SK-N-SH (cell line): ENCODE results near the gene ISL2. TPM values are rescaled to one million over a fixed set of nuclear protein-coding genes. Genes with fewer than 3 reads are reported as not detected.
A peak's percentile ranks its signal among the peaks of the same experiment; 100 is the strongest.

ENCODE experiments used
- CTCF ChIA-PET: fragments of 300-600, 350-600 bp; formaldehyde crosslinking; extraction: SDS; loops from one replicate; lab custom pipeline; 2021; lab: Yijun Ruan, JAX
- POLR2A ChIA-PET: fragments of 350-600 bp; sonication (Branson Sonifier 250); formaldehyde crosslinking; extraction: SDS; loops from one replicate; lab custom pipeline; 2020; ENCODE audit warnings: antibody characterized with exemption, inconsistent platforms; lab: Yijun Ruan, JAX
- DNase-seq: peaks from one replicate; pipeline ENCODE4 v3.0.0; 2012
- H2AFZ ChIP-seq: fragments of 200-600 bp; sonication (generic); 2 replicates; pipeline ENCODE4 v1.8.1; 2016; ENCODE audit warnings: antibody characterized with exemption, mild to moderate bottlenecking, low read depth
- H3F3A ChIP-seq: fragments of 200-600 bp; sonication (generic); replicated peaks from 2 replicates; pipeline ENCODE3; 2016; ENCODE audit warnings: antibody characterized with exemption, mild to moderate bottlenecking; ENCODE audit not compliant: insufficient read depth
- H3K27ac ChIP-seq, 2 experiments: fragments of 200-500 bp in 1 of 2; fragments of 200-600 bp in 1 of 2; sonication (Bioruptor generic) in 1 of 2; sonication (generic), shearing (Covaris generic) in 1 of 2; 2 replicates each; pipeline versions ENCODE4 v1.5.1 to v1.6.1; 2014 to 2016; ENCODE audit warnings: low read depth in 2 of 2, inconsistent platforms in 1 of 2, low read length in 1 of 2, mild to moderate bottlenecking in 1 of 2, mixed read lengths in 1 of 2
- H3K27me3 ChIP-seq: fragments of 200-600 bp; sonication (generic), shearing (Covaris generic); 2 replicates; pipeline ENCODE4 v1.6.1; 2016; ENCODE audit warnings: mixed run types; ENCODE audit not compliant: insufficient read depth
- H3K36me3 ChIP-seq, 2 experiments: fragments of 200-500 bp in 1 of 2; fragments of 200-600 bp in 1 of 2; sonication (Bioruptor generic) in 1 of 2; sonication (generic) in 1 of 2; replicated peaks in 1 of 2; 2 replicates each; pipeline versions ENCODE3 to v1.5.1; 2014 to 2016; ENCODE audit warnings: low read length in 1 of 2, mild to moderate bottlenecking in 1 of 2; ENCODE audit not compliant: insufficient read depth in 2 of 2, control insufficient read depth in 1 of 2
- H3K4me1 ChIP-seq, 2 experiments: fragments of 200-500 bp in 1 of 2; fragments of 200-600 bp in 1 of 2; sonication (Bioruptor generic) in 1 of 2; sonication (generic), shearing (Covaris generic) in 1 of 2; 2 replicates each; pipeline versions ENCODE4 v1.5.1 to v1.6.1; 2014 to 2016; ENCODE audit warnings: low read depth in 1 of 2, low read length in 1 of 2, mixed run types in 1 of 2; ENCODE audit not compliant: insufficient read depth in 2 of 2, control insufficient read depth in 1 of 2
- H3K4me2 ChIP-seq: fragments of 200-600 bp; sonication (generic), shearing (Covaris generic); 2 replicates; pipeline ENCODE4 v1.6.1; 2017; ENCODE audit warnings: mixed run types
- H3K4me3 ChIP-seq, 2 experiments: fragments of 200-500 bp in 1 of 2; fragments of 200-600 bp in 1 of 2; sonication (Bioruptor generic) in 1 of 2; sonication (generic), shearing (Covaris generic) in 1 of 2; 2 replicates each; pipeline versions ENCODE4 v1.5.1 to v1.8.1; 2014 to 2016; ENCODE audit warnings: low read depth in 2 of 2, inconsistent platforms in 1 of 2, low read length in 1 of 2, mild to moderate bottlenecking in 1 of 2, mixed read lengths in 1 of 2, moderate library complexity in 1 of 2
- H3K79me2 ChIP-seq: fragments of 200-600 bp; sonication (generic); 2 replicates; pipeline ENCODE4 v1.8.1; 2017; ENCODE audit warnings: mild to moderate bottlenecking; ENCODE audit not compliant: insufficient read depth
- H3K9ac ChIP-seq: fragments of 200-600 bp; sonication (generic); 2 replicates; pipeline ENCODE4 v1.6.1; 2017; ENCODE audit warnings: mixed run types
- H3K9me2 ChIP-seq: fragments of 200-600 bp; sonication (generic); 2 replicates; pipeline ENCODE4 v1.6.1; 2017; ENCODE audit warnings: mixed run types
- H3K9me3 ChIP-seq: fragments of 200-600 bp; sonication (generic); 2 replicates; pipeline ENCODE4 v1.6.1; 2017; ENCODE audit warnings: mixed run types, mild to moderate bottlenecking, moderate library complexity
- H4K20me1 ChIP-seq: fragments of 200-600 bp; sonication (generic); 2 replicates; pipeline ENCODE4 v1.6.1; 2017; ENCODE audit warnings: mild to moderate bottlenecking, mixed run types; ENCODE audit not compliant: insufficient read depth
- CHD2 ChIP-seq: fragments of 150-350 bp; IDR thresholded peaks from 2 replicates; pipeline ENCODE4 v1.6.1; 2018; ENCODE audit warnings: low read length; ENCODE audit not compliant: partially characterized antibody
- EP300 ChIP-seq, 2 experiments: IDR thresholded peaks; 2 replicates each; pipeline versions ENCODE4 v1.4.0 to v1.6.1; 2012; ENCODE audit warnings: borderline replicate concordance in 1 of 2, low read depth in 1 of 2, low read length in 1 of 2
- FOXM1 ChIP-seq: IDR thresholded peaks from 2 replicates; pipeline ENCODE4 v1.4.0; 2012; ENCODE audit warnings: low read depth, mild to moderate bottlenecking
- GABPA ChIP-seq: IDR thresholded peaks from 2 replicates; pipeline ENCODE4 v1.4.0; 2012; ENCODE audit warnings: low read depth, mild to moderate bottlenecking
- GATA2 ChIP-seq: sonication (generic); formaldehyde crosslinking; IDR thresholded peaks from 2 replicates; pipeline ENCODE4 v1.5.0; 2020; ENCODE audit warnings: mild to moderate bottlenecking, missing genetic modification reagents
- IRF3 ChIP-seq: fragments of 150-350 bp; IDR thresholded peaks from 2 replicates; pipeline ENCODE4 v1.6.1; 2016; ENCODE audit warnings: mild to moderate bottlenecking, low read depth, low read length
- JUND ChIP-seq: IDR thresholded peaks from 2 replicates; pipeline ENCODE4 v1.4.0; 2012
- MXI1 ChIP-seq: IDR thresholded peaks from 2 replicates; pipeline ENCODE4 v1.6.1; 2012; ENCODE audit warnings: mild to moderate bottlenecking, low read depth, low read length, improper control_type of control experiment
- NFIC ChIP-seq: IDR thresholded peaks from 2 replicates; pipeline ENCODE4 v1.4.0; 2012; ENCODE audit warnings: borderline replicate concordance
- RAD21 ChIP-seq: IDR thresholded peaks from 2 replicates; pipeline ENCODE4 v1.6.1; 2012; ENCODE audit warnings: mild to moderate bottlenecking, low read length
- RCOR1 ChIP-seq: fragments of 150-350 bp; IDR thresholded peaks from 2 replicates; pipeline ENCODE4 v1.6.1; 2017; ENCODE audit warnings: antibody characterized with exemption, low read length
- REST ChIP-seq: IDR thresholded peaks from 2 replicates; pipeline ENCODE4 v1.6.1; 2012; ENCODE audit warnings: mild to moderate bottlenecking, low read depth, low read length, moderate library complexity
- SMC3 ChIP-seq: IDR thresholded peaks from 2 replicates; pipeline ENCODE4 v1.6.1; 2012; ENCODE audit warnings: low read depth, low read length, improper control_type of control experiment
- TAF1 ChIP-seq: IDR thresholded peaks from 2 replicates; pipeline ENCODE4 v1.6.1; 2012; ENCODE audit warnings: low read depth, mild to moderate bottlenecking, low read length, moderate library complexity, borderline replicate concordance
- TEAD4 ChIP-seq: IDR thresholded peaks from 2 replicates; pipeline ENCODE4 v1.4.0; 2012; ENCODE audit warnings: mild to moderate bottlenecking, borderline replicate concordance; ENCODE audit not compliant: insufficient read depth
- USF1 ChIP-seq: IDR thresholded peaks from 2 replicates; pipeline ENCODE4 v1.4.0; 2012; ENCODE audit warnings: low read depth, borderline replicate concordance
- WGBS: methylation state at CpG from one replicate; pipeline ENCODE4 v1.1.6; 2017; ENCODE audit warnings: low lambda C conversion rate; 5-methylcytosine and 5-hydroxymethylcytosine counted together
- polyA plus RNA-seq, 3 experiments: library from polyadenylated mRNA; depleted of rRNA; stranded (reverse); fragments of >200 nt; gene quantifications; 2 replicates each; pipeline ENCODE4 v1.2.3, GENCODE V29; 2012
- TF ChIP-seq, protein P1 (sequence below): fragments of 200-600 bp; sonication (generic); IDR thresholded peaks from 2 replicates; pipeline ENCODE4 v1.6.1; 2017; ENCODE audit warnings: antibody characterized with exemption, mild to moderate bottlenecking, moderate library complexity
- TF ChIP-seq, protein P2 (sequence below): IDR thresholded peaks from 2 replicates; pipeline ENCODE4 v1.4.0; 2012; ENCODE audit warnings: low read depth
- TF ChIP-seq, protein P3 (sequence below): fragments of 150-350 bp; IDR thresholded peaks from 2 replicates; pipeline ENCODE4 v1.6.1; 2017; ENCODE audit warnings: antibody characterized with exemption, low read length, low read depth, borderline replicate concordance
- TF ChIP-seq, protein P4 (sequence below): IDR thresholded peaks from 2 replicates; pipeline ENCODE4 v1.4.0; 2012; ENCODE audit warnings: low read depth, borderline replicate concordance

Gene ISL2
- polyA plus RNA-seq, 1 of the 3 experiments (the other 2 are of a cell fraction) = 6.0 TPM

DNA sequence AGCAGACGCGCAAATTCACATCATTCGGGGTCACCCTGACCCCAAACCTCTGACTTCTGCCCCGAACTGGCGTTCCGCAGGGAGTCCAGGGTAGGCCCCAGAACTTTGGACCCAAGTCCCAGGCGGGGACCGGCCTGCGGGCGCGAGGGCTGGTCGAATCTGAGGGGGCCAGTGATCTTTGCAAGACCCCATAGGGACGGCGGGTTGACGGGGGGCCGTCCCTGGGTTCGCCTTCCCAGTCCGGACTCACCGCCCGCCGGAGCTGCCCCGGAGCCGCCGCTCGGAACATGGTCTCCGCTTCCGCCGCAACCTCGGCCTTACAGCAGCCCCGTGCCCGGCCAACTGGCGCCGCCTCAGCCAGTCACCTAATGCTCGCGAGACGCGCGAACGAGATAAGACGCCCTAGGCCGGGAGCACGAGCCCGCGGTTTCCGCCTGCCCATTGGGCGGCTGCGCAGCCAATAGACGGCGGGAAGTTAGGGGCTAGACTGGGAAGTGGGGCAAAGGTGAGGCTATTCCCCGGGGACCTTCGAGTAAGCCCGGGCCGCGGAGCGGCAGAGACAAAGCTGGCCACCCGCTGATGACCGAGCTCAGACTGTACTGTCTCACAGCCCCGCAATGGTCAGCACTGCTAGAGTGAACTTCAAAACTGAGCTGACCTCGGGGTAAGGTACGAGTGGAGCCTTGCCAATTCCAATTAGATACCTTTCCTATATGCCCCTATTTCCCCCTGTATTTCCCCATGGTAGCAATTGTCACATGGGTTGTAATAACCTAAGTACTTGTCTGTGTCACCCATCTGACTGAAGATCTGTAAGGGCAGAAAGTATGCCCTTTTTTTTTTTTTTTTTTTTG, 25.2 kb upstream of the ISL2 start, which contains the start of gene ETFA:
TSS of gene ETFA (minus strand) at position 370 of the 854 bp plus-strand sequence. CDS start at position 289, 81 bp downstream.
- peak within 1 kb of the TSS; percentile 88 for H3K4me2 ChIP-seq
- H3K9ac ChIP-seq = peak within 1 kb of the TSS; percentile 87
- H3K9me3 ChIP-seq = no peaks in the 10 kb centered on the region
- H3K4me1 ChIP-seq = peaks cover 0 to 13% of the 10 kb centered on the region in 2 experiments; a peak in 2 of 4 replicates
- H2AFZ ChIP-seq = peak within 1 kb of the TSS; percentile 99
- H3K27me3 ChIP-seq = no peaks in the 10 kb centered on the region
- peak; percentile 97 for DNase-seq
- H3K79me2 ChIP-seq = peaks cover 49% of the 10 kb centered on the region
- ChIA-PET POLR2A (interaction anchor here (0.9 to 1.7 kb wide), 4 partner anchors 19 to 114 kb away, joined by 3 to 12 read pairs (median 4); partner anchors contain the start of gene ISL2), CTCF (no interaction called here)
- peaks cover 6% of the 10 kb centered on the region for H3F3A ChIP-seq
- H4K20me1 ChIP-seq = peaks cover 20% of the 10 kb centered on the region; the same call in 1 of the 2 replicates
- no peaks in the 10 kb centered on the region for H3K36me3 ChIP-seq
- H3K4me3 ChIP-seq = peak within 1 kb of the TSS; percentile 81 to 91
- no peaks in the 10 kb centered on the region for H3K9me2 ChIP-seq
- 1% methylated on average over 30 of the region's 60 CpGs for WGBS
- peak within 1 kb of the TSS; percentile 80 to 96 for H3K27ac ChIP-seq
- no peak for TF ChIP-seq TEAD4
- TF ChIP-seq NFIC = no peak
- TF ChIP-seq REST = peak; percentile 9; the same call in 1 of the 2 replicates
- TF ChIP-seq IRF3 = no peak
- TF ChIP-seq RAD21 = no peak
- no peak for TF ChIP-seq GABPA
- TF ChIP-seq FOXM1 = no peak
- peak; percentile 50; the same call in 1 of the 2 replicates for TF ChIP-seq USF1
- TF ChIP-seq, protein P1, sequence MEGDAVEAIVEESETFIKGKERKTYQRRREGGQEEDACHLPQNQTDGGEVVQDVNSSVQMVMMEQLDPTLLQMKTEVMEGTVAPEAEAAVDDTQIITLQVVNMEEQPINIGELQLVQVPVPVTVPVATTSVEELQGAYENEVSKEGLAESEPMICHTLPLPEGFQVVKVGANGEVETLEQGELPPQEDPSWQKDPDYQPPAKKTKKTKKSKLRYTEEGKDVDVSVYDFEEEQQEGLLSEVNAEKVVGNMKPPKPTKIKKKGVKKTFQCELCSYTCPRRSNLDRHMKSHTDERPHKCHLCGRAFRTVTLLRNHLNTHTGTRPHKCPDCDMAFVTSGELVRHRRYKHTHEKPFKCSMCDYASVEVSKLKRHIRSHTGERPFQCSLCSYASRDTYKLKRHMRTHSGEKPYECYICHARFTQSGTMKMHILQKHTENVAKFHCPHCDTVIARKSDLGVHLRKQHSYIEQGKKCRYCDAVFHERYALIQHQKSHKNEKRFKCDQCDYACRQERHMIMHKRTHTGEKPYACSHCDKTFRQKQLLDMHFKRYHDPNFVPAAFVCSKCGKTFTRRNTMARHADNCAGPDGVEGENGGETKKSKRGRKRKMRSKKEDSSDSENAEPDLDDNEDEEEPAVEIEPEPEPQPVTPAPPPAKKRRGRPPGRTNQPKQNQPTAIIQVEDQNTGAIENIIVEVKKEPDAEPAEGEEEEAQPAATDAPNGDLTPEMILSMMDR = no peak
- peak; percentile 70 for TF ChIP-seq MXI1
- TF ChIP-seq CHD2 = peak; percentile 100
- TF ChIP-seq, protein P2, sequence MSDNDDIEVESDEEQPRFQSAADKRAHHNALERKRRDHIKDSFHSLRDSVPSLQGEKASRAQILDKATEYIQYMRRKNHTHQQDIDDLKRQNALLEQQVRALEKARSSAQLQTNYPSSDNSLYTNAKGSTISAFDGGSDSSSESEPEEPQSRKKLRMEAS = peak; percentile 89
- TF ChIP-seq EP300 (IDR thresholded peaks at IDR 0.05; ENCODE audit: borderline replicate concordance in 1 of 2, low read depth in 1 of 2, low read length in 1 of 2) = peak in 1 of 2 experiments; percentile 49; a peak in 1 of 4 replicates
- peak; percentile 92 for TF ChIP-seq TAF1
- peak; percentile 85 for TF ChIP-seq GATA2 (CRISPR knock-in tag)
- TF ChIP-seq JUND = no peak
- TF ChIP-seq, protein P3, sequence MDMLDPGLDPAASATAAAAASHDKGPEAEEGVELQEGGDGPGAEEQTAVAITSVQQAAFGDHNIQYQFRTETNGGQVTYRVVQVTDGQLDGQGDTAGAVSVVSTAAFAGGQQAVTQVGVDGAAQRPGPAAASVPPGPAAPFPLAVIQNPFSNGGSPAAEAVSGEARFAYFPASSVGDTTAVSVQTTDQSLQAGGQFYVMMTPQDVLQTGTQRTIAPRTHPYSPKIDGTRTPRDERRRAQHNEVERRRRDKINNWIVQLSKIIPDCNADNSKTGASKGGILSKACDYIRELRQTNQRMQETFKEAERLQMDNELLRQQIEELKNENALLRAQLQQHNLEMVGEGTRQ = peak; percentile 47; the same call in 1 of the 2 replicates
- TF ChIP-seq, protein P4, sequence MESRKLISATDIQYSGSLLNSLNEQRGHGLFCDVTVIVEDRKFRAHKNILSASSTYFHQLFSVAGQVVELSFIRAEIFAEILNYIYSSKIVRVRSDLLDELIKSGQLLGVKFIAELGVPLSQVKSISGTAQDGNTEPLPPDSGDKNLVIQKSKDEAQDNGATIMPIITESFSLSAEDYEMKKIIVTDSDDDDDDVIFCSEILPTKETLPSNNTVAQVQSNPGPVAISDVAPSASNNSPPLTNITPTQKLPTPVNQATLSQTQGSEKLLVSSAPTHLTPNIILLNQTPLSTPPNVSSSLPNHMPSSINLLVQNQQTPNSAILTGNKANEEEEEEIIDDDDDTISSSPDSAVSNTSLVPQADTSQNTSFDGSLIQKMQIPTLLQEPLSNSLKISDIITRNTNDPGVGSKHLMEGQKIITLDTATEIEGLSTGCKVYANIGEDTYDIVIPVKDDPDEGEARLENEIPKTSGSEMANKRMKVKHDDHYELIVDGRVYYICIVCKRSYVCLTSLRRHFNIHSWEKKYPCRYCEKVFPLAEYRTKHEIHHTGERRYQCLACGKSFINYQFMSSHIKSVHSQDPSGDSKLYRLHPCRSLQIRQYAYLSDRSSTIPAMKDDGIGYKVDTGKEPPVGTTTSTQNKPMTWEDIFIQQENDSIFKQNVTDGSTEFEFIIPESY = peak; percentile 98
- TF ChIP-seq RCOR1 = no peak; the same call in 1 of the 2 replicates
- no peak for TF ChIP-seq SMC3
